Endothelial cell (in vitro differentiated cells): ENCODE measurements around the gene SPEM1. TPM values are rescaled to one million over a fixed set of nuclear protein-coding genes. Genes with fewer than 3 reads are reported as not detected.

Source experiments
- DNase-seq: peaks from one replicate; pipeline ENCODE4 v3.0.0; 2021; ENCODE audit warnings: low spot score
- H3K27ac Mint-ChIP-seq: one replicate; pipeline ENCODE4 v1.8.0; 2021; ENCODE audit warnings: mixed read lengths, inconsistent platforms; ENCODE audit not compliant: unreplicated experiment
- H3K27me3 Mint-ChIP-seq: one replicate; pipeline ENCODE4 v1.8.0; 2021; ENCODE audit warnings: mild to moderate bottlenecking, moderate library complexity, mixed read lengths, inconsistent platforms; ENCODE audit not compliant: unreplicated experiment
- H3K36me3 Mint-ChIP-seq: one replicate; pipeline ENCODE4 v1.8.0; 2021; ENCODE audit warnings: mild to moderate bottlenecking, low read depth, mixed read lengths, inconsistent platforms; ENCODE audit not compliant: unreplicated experiment
- H3K4me1 Mint-ChIP-seq: one replicate; pipeline ENCODE4 v1.8.0; 2021; ENCODE audit warnings: mild to moderate bottlenecking, mixed read lengths, inconsistent platforms; ENCODE audit not compliant: unreplicated experiment
- H3K4me3 Mint-ChIP-seq: one replicate; pipeline ENCODE4 v1.8.0; 2021; ENCODE audit warnings: mild to moderate bottlenecking, mixed read lengths, inconsistent platforms; ENCODE audit not compliant: unreplicated experiment
- H3K9me3 Mint-ChIP-seq: one replicate; pipeline ENCODE4 v1.8.0; 2021; ENCODE audit warnings: mixed read lengths, inconsistent platforms; ENCODE audit not compliant: unreplicated experiment
- total RNA-seq: library from RNA; stranded (reverse); fragmentation: NEBNext Ultra II Directional; extraction: Animal tissue kit (Norgen Biotek cat#: 25700); gene quantifications from one replicate; pipeline ENCODE4 v1.2.1, GENCODE V29; 2021; ENCODE audit not compliant: unreplicated experiment
- TF ChIP-seq, protein P1 (sequence below): fragments of 200-600 bp; sonication (generic); IDR thresholded peaks from one replicate; pipeline ENCODE4 v1.5.0; 2021; ENCODE audit warnings: antibody characterized with exemption; ENCODE audit not compliant: unreplicated experiment

Gene SPEM1
- total RNA-seq, 1 donor from 2014 or later: 0.38 TPM

DNA sequence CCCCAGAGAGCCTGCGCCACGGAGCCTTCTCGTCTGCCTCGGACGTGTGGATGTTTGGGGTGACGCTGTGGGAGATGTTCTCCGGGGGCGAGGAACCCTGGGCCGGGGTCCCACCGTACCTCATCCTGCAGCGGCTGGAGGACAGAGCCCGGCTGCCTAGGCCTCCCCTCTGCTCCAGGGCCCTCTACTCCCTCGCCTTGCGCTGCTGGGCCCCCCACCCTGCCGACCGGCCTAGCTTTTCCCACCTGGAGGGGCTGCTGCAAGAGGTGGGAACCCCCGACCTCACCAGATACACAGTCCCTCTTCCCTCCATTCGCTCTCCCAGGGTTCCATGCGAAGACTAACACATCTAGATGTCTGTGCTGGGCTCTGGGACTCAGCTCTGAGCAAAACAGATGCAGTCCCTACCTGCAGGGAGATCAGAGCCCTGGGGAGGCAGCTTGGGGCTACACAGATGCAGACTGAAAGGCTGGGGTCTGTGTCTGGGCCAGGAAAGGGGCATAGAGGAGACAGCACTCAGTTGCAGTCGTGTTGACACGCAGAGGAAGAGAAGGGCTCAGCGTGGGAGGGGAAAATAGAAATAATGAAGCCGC lies 35.5 kb upstream of the SPEM1 start:
- H3K27ac Mint-ChIP-seq: no peak overlapping the region
- H3K36me3 Mint-ChIP-seq: peaks cover 11% of the 10 kb centered on the region
- H3K9me3 Mint-ChIP-seq: no peaks in the 10 kb centered on the region
- H3K4me3 Mint-ChIP-seq: no peak overlapping the region
- peaks cover 27% of the 10 kb centered on the region for H3K27me3 Mint-ChIP-seq
- no peak for DNase-seq
- H3K4me1 Mint-ChIP-seq: peaks cover 17% of the 10 kb centered on the region
- TF ChIP-seq, protein P1, sequence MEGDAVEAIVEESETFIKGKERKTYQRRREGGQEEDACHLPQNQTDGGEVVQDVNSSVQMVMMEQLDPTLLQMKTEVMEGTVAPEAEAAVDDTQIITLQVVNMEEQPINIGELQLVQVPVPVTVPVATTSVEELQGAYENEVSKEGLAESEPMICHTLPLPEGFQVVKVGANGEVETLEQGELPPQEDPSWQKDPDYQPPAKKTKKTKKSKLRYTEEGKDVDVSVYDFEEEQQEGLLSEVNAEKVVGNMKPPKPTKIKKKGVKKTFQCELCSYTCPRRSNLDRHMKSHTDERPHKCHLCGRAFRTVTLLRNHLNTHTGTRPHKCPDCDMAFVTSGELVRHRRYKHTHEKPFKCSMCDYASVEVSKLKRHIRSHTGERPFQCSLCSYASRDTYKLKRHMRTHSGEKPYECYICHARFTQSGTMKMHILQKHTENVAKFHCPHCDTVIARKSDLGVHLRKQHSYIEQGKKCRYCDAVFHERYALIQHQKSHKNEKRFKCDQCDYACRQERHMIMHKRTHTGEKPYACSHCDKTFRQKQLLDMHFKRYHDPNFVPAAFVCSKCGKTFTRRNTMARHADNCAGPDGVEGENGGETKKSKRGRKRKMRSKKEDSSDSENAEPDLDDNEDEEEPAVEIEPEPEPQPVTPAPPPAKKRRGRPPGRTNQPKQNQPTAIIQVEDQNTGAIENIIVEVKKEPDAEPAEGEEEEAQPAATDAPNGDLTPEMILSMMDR: no peak

DNA sequence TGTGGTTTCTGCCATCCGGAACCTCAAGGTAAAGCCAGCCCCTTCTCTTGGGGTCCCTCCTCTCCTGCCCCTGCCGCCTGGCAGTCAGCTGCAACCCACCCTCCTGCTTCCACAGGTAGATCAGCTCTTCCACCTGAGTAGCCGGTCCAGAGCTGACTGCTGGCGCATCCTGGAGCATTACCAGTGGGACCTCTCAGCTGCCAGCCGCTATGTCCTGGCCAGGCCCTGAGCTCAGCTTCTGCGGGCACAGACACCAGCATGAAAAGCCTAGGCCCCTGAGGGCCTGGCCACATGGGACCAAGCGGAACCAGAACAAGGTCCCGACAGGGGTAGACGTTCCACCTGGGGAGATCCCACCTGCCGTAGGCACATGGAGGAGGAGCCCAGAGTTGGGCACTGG lies 31.3 kb upstream of the SPEM1 start:
- Mint-ChIP-seq H3K27me3 (peaks cover 18% of the 10 kb centered on the region), H3K36me3 (peaks cover 16% of the 10 kb centered on the region), H3K4me1 (peaks cover 37% of the 10 kb centered on the region), H3K9me3 (no peaks in the 10 kb centered on the region), H3K4me3 (no peak overlapping the region), H3K27ac (no peak overlapping the region)
- TF ChIP-seq, protein P1: no peak
- no peak for DNase-seq

DNA sequence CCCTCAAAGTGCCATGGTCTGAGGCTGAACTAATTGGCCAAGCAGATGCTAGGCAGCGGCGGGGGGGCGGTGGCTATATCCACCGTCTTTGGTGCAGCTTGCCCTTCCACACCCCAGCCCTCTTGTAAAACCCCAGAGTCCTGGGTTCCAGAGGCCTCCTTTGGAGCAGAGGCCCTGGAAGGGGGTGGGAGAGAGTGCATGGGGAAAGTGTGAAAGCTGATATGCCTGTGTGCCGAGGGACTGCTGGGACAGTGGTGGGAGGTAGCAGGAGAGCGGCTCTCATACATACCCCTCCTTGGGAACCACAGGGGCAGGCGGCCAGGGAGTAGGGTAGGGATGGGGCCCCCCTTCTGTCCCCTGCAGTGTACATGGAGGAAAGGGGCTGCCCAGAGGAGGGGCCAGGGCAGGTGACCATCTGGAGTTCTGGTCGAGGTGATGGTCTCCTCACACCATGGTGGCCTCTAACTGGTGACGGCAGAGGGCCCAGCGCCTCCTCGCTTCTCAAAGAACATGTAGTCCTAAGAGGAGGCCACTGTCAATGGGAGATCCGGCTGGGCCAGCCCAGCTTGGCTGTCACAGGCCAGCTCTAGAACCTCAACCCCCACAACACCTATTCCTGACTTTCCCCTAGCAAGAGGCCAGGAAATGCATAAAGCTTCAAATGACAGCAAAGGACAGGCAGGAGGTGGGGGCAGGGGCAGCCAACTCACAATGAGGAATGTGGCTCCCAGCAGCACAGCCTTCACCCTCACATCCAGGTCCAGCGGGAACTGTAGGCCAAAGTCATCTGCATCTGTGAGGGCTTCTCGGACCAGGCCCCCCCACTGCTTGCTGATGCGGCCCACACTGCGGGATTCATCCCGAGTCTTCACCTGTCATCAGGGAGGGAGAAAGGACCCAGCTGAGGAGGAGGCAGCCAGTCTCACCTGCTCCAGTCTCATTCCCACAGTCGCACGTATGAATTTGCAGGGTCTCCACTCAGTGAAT lies 29.9 kb upstream of the SPEM1 start:
- no peaks in the 10 kb centered on the region for H3K9me3 Mint-ChIP-seq
- H3K27me3 Mint-ChIP-seq: peaks cover 18% of the 10 kb centered on the region
- peak overlapping the region; percentile 81 for H3K4me3 Mint-ChIP-seq
- no peak for DNase-seq
- no peak overlapping the region for H3K27ac Mint-ChIP-seq
- H3K36me3 Mint-ChIP-seq: peaks cover 16% of the 10 kb centered on the region
- peaks cover 39% of the 10 kb centered on the region for H3K4me1 Mint-ChIP-seq
- TF ChIP-seq, protein P1: no peak

DNA sequence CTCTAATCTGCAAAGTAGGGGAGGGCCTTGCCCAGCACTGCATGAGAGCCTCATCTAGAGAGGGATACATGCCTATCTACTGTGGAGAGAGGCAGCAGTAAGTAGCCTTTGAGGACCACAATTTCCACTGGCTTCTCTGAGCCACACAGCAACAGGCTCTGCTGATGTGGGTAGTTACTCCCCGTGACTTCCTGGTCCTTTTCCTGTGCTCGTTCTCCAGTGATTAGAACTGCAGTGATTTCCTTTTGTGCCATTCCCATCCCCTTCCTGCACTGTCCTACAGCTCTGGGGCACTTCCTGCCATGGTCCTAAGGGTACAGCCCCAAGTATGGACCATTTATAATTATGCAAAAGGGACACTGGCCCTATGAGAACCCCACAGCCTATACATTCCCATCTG lies 28.8 kb upstream of the SPEM1 start:
- Mint-ChIP-seq H3K4me1 (peaks cover 40% of the 10 kb centered on the region), H3K9me3 (no peaks in the 10 kb centered on the region), H3K4me3 (peak overlapping the region; percentile 69), H3K27ac (peak overlapping the region; percentile 81), H3K27me3 (peaks cover 14% of the 10 kb centered on the region), H3K36me3 (peaks cover 13% of the 10 kb centered on the region)
- TF ChIP-seq, protein P1: no peak
- no peak for DNase-seq
